ENCODE results near the gene LRP1. TPM values are rescaled to one million over a fixed set of nuclear protein-coding genes. Genes with fewer than 3 reads are reported as not detected.
A peak's percentile ranks its signal among the peaks of the same experiment; 100 is the strongest.
"Not testable (repeated sequence)": the region's sequence is repeated elsewhere in the genome, so short reads cannot be mapped to it uniquely, and the experiment has no call there.

The LRP1 gene
- total RNA-seq, 1 experiment from 2014 or later, result 25.1 TPM

GRCh38 chr12:57109207-57110103 lies 18.8 kb upstream of the LRP1 start:
- DNase-seq (ENCODE audit: low spot score), result no peak
- in situ Hi-C loops (cut with HindIII; ENCODE audit: low sequenced_read_pairs), result no loop called here

- in situ Hi-C loops (cut with HindIII; ENCODE audit: low sequenced_read_pairs), result no loop called here
- no peak for DNase-seq (ENCODE audit: low spot score)
These were observed 17.9 kb upstream of the LRP1 start for GRCh38 chr12:57110104-57111030.

GRCh38 chr12:57111031-57111734 lies 17.1 kb upstream of the LRP1 start, which contains the start of gene STAT6:
Gene STAT6, minus strand, starts transcription at chr12:57111362. Its CDS starts 3,084 bp downstream, at chr12:57108278.
- DNase-seq (ENCODE audit: low spot score), result no peak
- in situ Hi-C loops (cut with HindIII; ENCODE audit: low sequenced_read_pairs), result no loop called here

- DNase-seq (ENCODE audit: low spot score), result no peak
- in situ Hi-C loops (cut with HindIII; ENCODE audit: low sequenced_read_pairs), result no loop called here
These were observed 15.6 kb upstream of the LRP1 start for GRCh38 chr12:57112492-57113294.

- in situ Hi-C loops (cut with HindIII; ENCODE audit: low sequenced_read_pairs), result no loop called here
- no peak for DNase-seq (ENCODE audit: low spot score)
These were observed 11.6 kb upstream of the LRP1 start for GRCh38 chr12:57116580-57117281.

- in situ Hi-C loops (cut with HindIII; ENCODE audit: low sequenced_read_pairs), result no loop called here
- no peak for DNase-seq (ENCODE audit: low spot score)
These were observed 9.5 kb upstream of the LRP1 start for GRCh38 chr12:57118711-57119271.

- no peak for DNase-seq (ENCODE audit: low spot score)
These were observed 8.8 kb upstream of the LRP1 start for GRCh38 chr12:57119294-57120085.

GRCh38 chr12:57120718-57121117 lies 7.6 kb upstream of the LRP1 start:
- DNase-seq (ENCODE audit: low spot score); in situ Hi-C loops (cut with HindIII; ENCODE audit: low sequenced_read_pairs): not testable (repeated sequence)

More at GRCh38 chr12:57119294-57120085, 8.8 kb upstream of the LRP1 start:
- in situ Hi-C loops (cut with HindIII; ENCODE audit: low sequenced_read_pairs), result no loop called here

- in situ Hi-C loops (cut with HindIII; ENCODE audit: low sequenced_read_pairs), result no loop called here
- no peak for DNase-seq (ENCODE audit: low spot score)
These were observed 4.5 kb upstream of the LRP1 start for GRCh38 chr12:57123813-57124212.

GRCh38 chr12:57124261-57124877 lies 3.9 kb upstream of the LRP1 start:
- peak; percentile 88 for DNase-seq (ENCODE audit: low spot score)
- in situ Hi-C loops (cut with HindIII; ENCODE audit: low sequenced_read_pairs), result no loop called here

- in situ Hi-C loops (cut with HindIII; ENCODE audit: low sequenced_read_pairs), result no loop called here
- DNase-seq (ENCODE audit: low spot score), result no peak
These were observed 2.2 kb upstream of the LRP1 start for GRCh38 chr12:57126061-57126460.

- in situ Hi-C loops (cut with HindIII; ENCODE audit: low sequenced_read_pairs), result no loop called here
- no peak for DNase-seq (ENCODE audit: low spot score)
These were observed 1.7 kb upstream of the LRP1 start for GRCh38 chr12:57126561-57126960.

GRCh38 chr12:57127101-57127725 lies 1.1 kb upstream of the LRP1 start:
- in situ Hi-C loops (cut with HindIII; ENCODE audit: low sequenced_read_pairs), result no loop called here
- DNase-seq (ENCODE audit: low spot score), result peak; percentile 74

GRCh38 chr12:57128519-57129247 lies 400 bp downstream of the LRP1 start:
- DNase-seq (ENCODE audit: low spot score), result peak; percentile 34
- in situ Hi-C loops (cut with HindIII; ENCODE audit: low sequenced_read_pairs), result no loop called here

- in situ Hi-C loops (cut with HindIII; ENCODE audit: low sequenced_read_pairs), result no loop called here
- no peak for DNase-seq (ENCODE audit: low spot score)
These were observed 1.1 kb downstream of the LRP1 start for GRCh38 chr12:57129321-57129842.

Data from G401 (cell line).